ELF-1 (cell line): Measurements from ENCODE around the gene LHFPL3.

ENCODE experiments used
- DNase-seq: peaks from one replicate; pipeline ENCODE4 v3.0.0-alpha.2; 2016; ENCODE audit warnings: low read depth, low spot score

The LHFPL3 gene

GRCh38 chr7:104584620-104585019, 256.2 kb downstream of the LHFPL3 start:
- DNase-seq = no peak

- peak; percentile 2 for DNase-seq
Observed at GRCh38 chr7:104595591-104595990, 267.2 kb downstream of the LHFPL3 start.

GRCh38 chr7:104603957-104604356, 275.6 kb downstream of the LHFPL3 start:
- no peak for DNase-seq

- no peak for DNase-seq
Observed at GRCh38 chr7:104604706-104605105, 276.3 kb downstream of the LHFPL3 start.

GRCh38 chr7:104621321-104621720, 292.9 kb downstream of the LHFPL3 start:
- no peak for DNase-seq

GRCh38 chr7:104625956-104626355, 297.6 kb downstream of the LHFPL3 start:
- DNase-seq = no peak

GRCh38 chr7:104627516-104627915, 299.1 kb downstream of the LHFPL3 start:
- DNase-seq = no peak

GRCh38 chr7:104628017-104628416, 299.6 kb downstream of the LHFPL3 start:
- no peak for DNase-seq

- DNase-seq = no peak
Observed at GRCh38 chr7:104629408-104629807, 301.0 kb downstream of the LHFPL3 start.

GRCh38 chr7:104640506-104640905, 312.1 kb downstream of the LHFPL3 start:
- DNase-seq = no peak

GRCh38 chr7:104642560-104642959, 314.2 kb downstream of the LHFPL3 start:
- DNase-seq = no peak

- DNase-seq = peak; percentile 21
Observed at GRCh38 chr7:104643587-104644217, 315.3 kb downstream of the LHFPL3 start.

GRCh38 chr7:104650991-104651640, 322.7 kb downstream of the LHFPL3 start:
- no peak for DNase-seq

GRCh38 chr7:104652434-104652833, 324.0 kb downstream of the LHFPL3 start:
- DNase-seq = no peak

- DNase-seq = no peak
Observed at GRCh38 chr7:104652865-104653264, 324.5 kb downstream of the LHFPL3 start.

GRCh38 chr7:104653825-104654401, 325.5 kb downstream of the LHFPL3 start:
- DNase-seq = no peak

- DNase-seq = no peak
Observed at GRCh38 chr7:104655592-104655991, 327.2 kb downstream of the LHFPL3 start.

GRCh38 chr7:104656467-104656866, 328.1 kb downstream of the LHFPL3 start:
- DNase-seq = no peak

- no peak for DNase-seq
Observed at GRCh38 chr7:104657134-104657533, 328.7 kb downstream of the LHFPL3 start.

- no peak for DNase-seq
Observed at GRCh38 chr7:104661575-104661974, 333.2 kb downstream of the LHFPL3 start.

GRCh38 chr7:104664648-104665047, 336.2 kb downstream of the LHFPL3 start:
- DNase-seq = no peak

- DNase-seq = no peak
Observed at GRCh38 chr7:104677587-104677986, 349.2 kb downstream of the LHFPL3 start.

GRCh38 chr7:104679085-104679484, 350.7 kb downstream of the LHFPL3 start:
- DNase-seq = no peak
